MM.1S (cell line): ENCODE data around the gene MSI2.

Source experiments
- CTCF ChIP-seq: fragments of 300-600 bp; sonication (generic); IDR thresholded peaks from 2 replicates; pipeline ENCODE4 v1.5.1; 2016; ENCODE audit warnings: antibody characterized with exemption, low read length, mixed read lengths
- EZH2 ChIP-seq: fragments of 300-600 bp; sonication (generic); optimal IDR thresholded peaks from 2 replicates; pipeline ENCODE3; 2017; ENCODE audit warnings: low read depth, mild to moderate bottlenecking, antibody characterized with exemption, low read length, mixed read lengths

GRCh38 chr17:57389473-57389872, 133.2 kb downstream of the MSI2 start:
- no peak for TF ChIP-seq CTCF
- TF ChIP-seq EZH2, result no peak
